Neuron (in vitro differentiated cells): ENCODE results near the gene IL31.
"Not testable (repeated sequence)": the region's sequence is repeated elsewhere in the genome, so short reads cannot be mapped to it uniquely, and the experiment has no call there.

Experiments
- H2AFZ ChIP-seq: one replicate; pipeline ENCODE4 v1.6.1; 2013; ENCODE audit warnings: low read depth, mild to moderate bottlenecking, inconsistent platforms, low read length, moderate library complexity
- H3K27me3 ChIP-seq: one replicate; pipeline ENCODE4 v1.6.1; 2013; ENCODE audit warnings: low read length; ENCODE audit not compliant: insufficient read depth
- H3K36me3 ChIP-seq: one replicate; pipeline ENCODE4 v1.6.1; 2013; ENCODE audit warnings: low read length; ENCODE audit not compliant: insufficient read depth
- H3K4me1 ChIP-seq: one replicate; pipeline ENCODE4 v1.6.1; 2013; ENCODE audit warnings: low read length; ENCODE audit not compliant: insufficient read depth
- H3K4me3 ChIP-seq: 2 replicates; pipeline ENCODE4 v1.5.1; 2013; ENCODE audit warnings: mild to moderate bottlenecking, low read length, moderate library complexity
- H3K9me3 ChIP-seq: one replicate; pipeline ENCODE4 v1.6.1; 2013; ENCODE audit warnings: low read length

IL31 gene

GRCh38 chr12:122174155-122174845 is at the start of gene IL31:
TSS of gene IL31 (minus strand) at chr12:122174221. CDS start at chr12:122174172, 49 bp downstream.
- no peaks in the 10 kb centered on the region for H3K9me3 ChIP-seq
- no peaks in the 10 kb centered on the region for H3K27me3 ChIP-seq
- H3K36me3 ChIP-seq = no peaks in the 10 kb centered on the region
- H3K4me1 ChIP-seq = no peaks in the 10 kb centered on the region
- H3K4me3 ChIP-seq = no peak within 1 kb of the TSS
- H2AFZ ChIP-seq = no peak within 1 kb of the TSS

- Histone ChIP-seq H3K4me1 (no peaks in the 10 kb centered on the region), H3K27me3 (no peaks in the 10 kb centered on the region), H3K36me3 (peaks cover 85% of the 10 kb centered on the region), H2AFZ (no peak overlapping the region), H3K9me3 (no peaks in the 10 kb centered on the region), H3K4me3 (no peak overlapping the region)
Observed at GRCh38 chr12:122216445-122216844, 42.4 kb upstream of the IL31 start.

GRCh38 chr12:122215771-122216170 is 41.8 kb upstream of the IL31 start:
- Histone ChIP-seq H2AFZ (no peak overlapping the region), H3K36me3 (peaks cover 84% of the 10 kb centered on the region)

GRCh38 chr12:122208073-122208820 is 34.2 kb upstream of the IL31 start:
- peaks cover 22% of the 10 kb centered on the region for H3K27me3 ChIP-seq
- H3K4me3 ChIP-seq = no peak overlapping the region
- peaks cover under 1% of the 10 kb centered on the region for H3K4me1 ChIP-seq
- no peak overlapping the region for H2AFZ ChIP-seq
- no peaks in the 10 kb centered on the region for H3K9me3 ChIP-seq
- H3K36me3 ChIP-seq = peaks cover 60% of the 10 kb centered on the region

More at GRCh38 chr12:122215771-122216170, 41.8 kb upstream of the IL31 start:
- no peaks in the 10 kb centered on the region for H3K27me3 ChIP-seq
- H3K9me3 ChIP-seq = no peaks in the 10 kb centered on the region
- no peaks in the 10 kb centered on the region for H3K4me1 ChIP-seq
- no peak overlapping the region for H3K4me3 ChIP-seq

- Histone ChIP-seq H3K4me1 (peaks cover 3% of the 10 kb centered on the region), H3K9me3 (no peaks in the 10 kb centered on the region), H2AFZ (no peak overlapping the region), H3K4me3 (no peak overlapping the region), H3K36me3 (peaks cover 54% of the 10 kb centered on the region), H3K27me3 (peaks cover 30% of the 10 kb centered on the region)
Observed at GRCh38 chr12:122207391-122207790, 33.4 kb upstream of the IL31 start.

GRCh38 chr12:122206976-122207375 is 33.0 kb upstream of the IL31 start:
- Histone ChIP-seq H3K27me3 (peaks cover 33% of the 10 kb centered on the region), H3K36me3 (peaks cover 49% of the 10 kb centered on the region), H2AFZ (no peak overlapping the region)

GRCh38 chr12:122206111-122206881 is 32.3 kb upstream of the IL31 start:
- H3K36me3 ChIP-seq = peaks cover 43% of the 10 kb centered on the region
- no peak overlapping the region for H2AFZ ChIP-seq
- H3K9me3 ChIP-seq = no peaks in the 10 kb centered on the region
- H3K4me3 ChIP-seq = no peak overlapping the region
- peaks cover 40% of the 10 kb centered on the region for H3K27me3 ChIP-seq
- H3K4me1 ChIP-seq = peaks cover 3% of the 10 kb centered on the region

More at GRCh38 chr12:122206976-122207375, 33.0 kb upstream of the IL31 start:
- H3K4me3 ChIP-seq = no peak overlapping the region
- no peaks in the 10 kb centered on the region for H3K9me3 ChIP-seq
- peaks cover 3% of the 10 kb centered on the region for H3K4me1 ChIP-seq

GRCh38 chr12:122205053-122205925 is 31.3 kb upstream of the IL31 start:
- peaks cover 35% of the 10 kb centered on the region for H3K36me3 ChIP-seq
- H2AFZ ChIP-seq = no peak overlapping the region
- peaks cover 3% of the 10 kb centered on the region for H3K4me1 ChIP-seq
- peaks cover 42% of the 10 kb centered on the region for H3K27me3 ChIP-seq
- H3K4me3 ChIP-seq = no peak overlapping the region
- H3K9me3 ChIP-seq = no peaks in the 10 kb centered on the region

GRCh38 chr12:122204167-122205052 is 30.4 kb upstream of the IL31 start:
- H3K4me1 ChIP-seq = peaks cover 3% of the 10 kb centered on the region
- H3K27me3 ChIP-seq = peaks cover 48% of the 10 kb centered on the region
- peaks cover 3% of the 10 kb centered on the region for H3K9me3 ChIP-seq
- H2AFZ ChIP-seq = peak overlapping the region; percentile 23
- H3K36me3 ChIP-seq = peaks cover 26% of the 10 kb centered on the region
- H3K4me3 ChIP-seq = peak overlapping the region; percentile 44

- peak within 1 kb of the TSS; percentile 44 for H3K4me3 ChIP-seq
- H3K9me3 ChIP-seq = peaks cover 3% of the 10 kb centered on the region
- peaks cover 48% of the 10 kb centered on the region for H3K27me3 ChIP-seq
- peak within 1 kb of the TSS; percentile 23 for H2AFZ ChIP-seq
- H3K4me1 ChIP-seq = peaks cover 3% of the 10 kb centered on the region
- peaks cover 23% of the 10 kb centered on the region for H3K36me3 ChIP-seq
Observed at GRCh38 chr12:122203301-122204166, 29.5 kb upstream of the IL31 start, which contains the start of gene B3GNT4. TSS of gene B3GNT4 (plus strand) at chr12:122203709. CDS start at chr12:122204619, 910 bp downstream.

GRCh38 chr12:122202811-122203210 is 28.8 kb upstream of the IL31 start:
- not testable (repeated sequence) for H3K4me1 ChIP-seq, H3K9me3 ChIP-seq
- H3K27me3 ChIP-seq = peaks cover 49% of the 10 kb centered on the region
- H3K36me3 ChIP-seq = peaks cover 16% of the 10 kb centered on the region
- peak overlapping the region; percentile 23 for H2AFZ ChIP-seq
- H3K4me3 ChIP-seq = peak overlapping the region; percentile 44
